ENCODE data around the gene ZNF239.
"Not testable (repeated sequence)": the region's sequence is repeated elsewhere in the genome, so short reads cannot be mapped to it uniquely, and the experiment has no call there.

Gene ZNF239

GRCh38 chr10:43557214-43557613, 17.2 kb downstream of the ZNF239 start:
- TF ChIP-seq CTCF (IDR thresholded peaks at IDR 0.05; ENCODE audit: control insufficient read depth, insufficient read depth, low read depth, low read length, missing control alignments): no peak
- no peak overlapping the region for H3K4me3 ChIP-seq (ENCODE audit: control insufficient read depth, low read depth, low read length)
- DNase-seq (ENCODE audit: low read depth): no peak

GRCh38 chr10:43543746-43544145, 30.7 kb downstream of the ZNF239 start:
- not testable (repeated sequence) for H3K4me3 ChIP-seq (ENCODE audit: control insufficient read depth, low read depth, low read length); DNase-seq (ENCODE audit: low read depth)

GRCh38 chr10:43524434-43525247, 49.8 kb downstream of the ZNF239 start:
- H3K4me3 ChIP-seq (ENCODE audit: control insufficient read depth, low read depth, low read length): no peak overlapping the region
- no peak for TF ChIP-seq CTCF (IDR thresholded peaks at IDR 0.05; ENCODE audit: control insufficient read depth, insufficient read depth, low read depth, low read length, missing control alignments)
- DNase-seq (ENCODE audit: low read depth): no peak
